GM19328 (cell line): Measurements from ENCODE around the gene PCDHGA1.
A peak's percentile ranks its signal among the peaks of the same experiment; 100 is the strongest.

ENCODE experiments used
- ATAC-seq: cut with Tn5 transposase; IDR thresholded peaks from one replicate; pipeline ENCODE4 v1.9.1; 2021; ENCODE audit warnings: mild to moderate bottlenecking, moderate library complexity; ENCODE audit not compliant: unreplicated experiment

Gene PCDHGA1

DNA sequence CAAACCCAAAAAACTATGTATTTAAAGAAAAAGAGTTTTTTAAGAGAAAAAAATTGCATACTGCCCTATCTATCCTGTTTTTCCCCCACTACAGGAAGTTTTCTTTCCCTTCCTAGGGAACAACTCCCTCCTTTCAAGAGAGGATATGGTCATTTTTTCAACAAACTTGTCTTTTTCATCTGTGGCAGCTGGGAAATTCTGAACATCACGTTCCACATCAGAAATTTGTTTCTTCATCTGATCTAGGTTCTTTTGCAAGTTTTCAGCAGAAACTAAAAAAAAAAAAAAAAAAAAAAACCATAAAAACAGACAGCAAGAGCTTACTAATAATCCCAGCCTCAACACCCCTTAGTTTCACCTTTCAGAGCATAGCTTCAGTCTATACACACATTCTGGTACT, 197.1 kb downstream of the PCDHGA1 start:
- ATAC-seq: no peak

DNA sequence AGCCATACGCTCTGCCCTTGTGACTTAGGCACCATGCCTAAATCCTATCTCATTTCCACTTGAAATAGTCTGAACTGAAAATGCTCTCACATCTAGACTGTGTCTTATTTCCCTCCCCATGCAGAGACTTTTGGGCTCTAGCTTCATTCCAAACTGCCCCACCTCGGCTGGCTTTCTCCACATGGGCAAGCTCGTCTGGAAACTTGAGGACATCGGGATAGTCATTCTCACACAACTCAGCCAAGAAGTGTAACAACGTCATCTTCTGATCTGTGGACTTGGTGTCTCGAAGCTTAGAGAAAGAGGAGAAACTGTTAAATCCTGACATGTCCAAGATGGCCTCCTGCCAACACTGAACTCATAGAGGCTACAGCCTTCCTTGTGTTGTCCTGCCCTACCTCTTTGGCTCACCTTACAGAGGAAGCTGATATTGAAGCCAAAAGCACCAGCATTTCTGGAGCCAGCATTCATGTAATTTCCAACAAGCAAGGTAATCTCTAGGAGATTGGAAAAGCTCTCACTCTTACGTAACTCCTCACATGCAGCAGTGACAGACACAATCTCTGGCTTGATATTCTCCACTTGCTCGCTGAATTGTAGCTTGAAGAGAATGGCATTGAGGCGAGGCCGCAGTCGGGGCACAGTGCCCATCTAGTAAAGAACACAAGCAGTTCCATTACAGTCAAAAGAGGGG, 198.1 kb downstream of the PCDHGA1 start:
- no peak for ATAC-seq

DNA sequence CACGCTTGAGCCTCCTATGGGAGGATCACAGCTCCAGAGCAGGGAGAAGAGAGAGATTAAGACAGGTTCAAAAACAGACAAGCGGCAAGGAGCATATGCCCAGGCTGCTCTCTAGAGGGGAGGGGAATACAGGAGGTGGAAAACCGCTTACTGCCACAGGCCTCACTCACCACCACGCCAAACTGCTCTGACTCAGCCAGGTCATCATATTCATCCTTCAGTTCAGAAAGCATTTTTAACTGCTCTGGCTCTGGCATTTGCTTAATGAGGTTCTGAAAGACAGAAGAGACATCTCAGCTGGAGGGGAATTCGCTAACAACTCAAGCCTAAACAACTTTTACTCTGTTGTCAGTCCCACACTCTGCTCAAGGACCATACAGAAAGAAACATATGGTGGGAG, 198.7 kb downstream of the PCDHGA1 start:
- ATAC-seq: no peak

DNA sequence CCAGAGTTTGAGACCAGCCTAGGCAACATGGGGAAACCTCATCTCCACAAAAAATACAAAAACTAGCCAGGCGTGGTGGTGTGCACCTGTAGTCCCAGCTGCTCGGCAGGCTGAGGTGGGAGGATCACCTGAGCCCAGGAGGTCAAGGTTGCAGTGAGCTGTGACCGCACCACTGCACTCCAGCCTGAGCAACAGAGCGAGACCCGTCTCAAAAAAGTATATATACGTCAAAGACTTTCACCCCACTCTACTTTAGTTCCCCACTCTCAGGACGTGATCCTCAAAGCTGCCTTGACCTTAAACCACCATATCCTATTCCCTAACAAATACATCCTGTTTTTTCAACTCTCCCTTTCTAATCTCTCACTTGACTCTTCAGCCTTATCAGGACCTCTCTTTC, 199.6 kb downstream of the PCDHGA1 start:
- peak; percentile 53 for ATAC-seq

DNA sequence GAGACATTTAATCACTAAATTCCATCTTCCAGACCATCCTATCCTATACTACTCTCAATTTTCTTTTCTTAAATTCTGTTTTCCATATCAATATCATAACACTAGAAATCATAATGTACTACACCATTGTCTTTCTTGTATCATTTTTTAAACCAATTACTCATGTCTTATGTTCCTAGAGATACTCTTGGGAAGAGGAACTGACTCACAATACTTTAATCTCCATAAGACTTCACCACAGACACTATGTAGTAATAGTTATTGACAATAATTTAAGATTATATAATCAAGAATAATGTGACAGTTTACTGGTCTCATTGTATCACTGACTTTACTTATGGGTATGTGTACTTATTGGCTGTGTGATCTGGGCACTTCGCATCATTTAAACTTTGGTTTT, 202.4 kb downstream of the PCDHGA1 start:
- ATAC-seq: no peak

DNA sequence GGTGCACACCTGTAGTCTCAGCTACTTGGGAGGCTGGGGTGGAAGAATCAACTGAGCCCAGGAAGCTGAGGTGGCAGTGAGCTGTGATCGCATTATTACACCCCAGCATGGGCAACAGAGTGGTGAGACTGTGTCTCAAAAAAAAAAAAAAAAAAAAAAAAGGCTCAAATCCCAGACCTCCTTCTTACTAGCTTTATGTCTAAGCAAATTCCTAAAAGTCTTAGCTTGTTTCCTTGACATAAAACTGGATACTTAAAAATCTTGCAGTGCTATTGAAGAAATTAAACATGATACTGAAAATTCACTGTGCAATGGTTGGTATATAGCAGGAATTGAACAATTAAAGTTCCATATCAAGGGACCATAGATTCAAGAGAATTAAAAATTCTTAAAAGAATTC, 203.6 kb downstream of the PCDHGA1 start:
- no peak for ATAC-seq

DNA sequence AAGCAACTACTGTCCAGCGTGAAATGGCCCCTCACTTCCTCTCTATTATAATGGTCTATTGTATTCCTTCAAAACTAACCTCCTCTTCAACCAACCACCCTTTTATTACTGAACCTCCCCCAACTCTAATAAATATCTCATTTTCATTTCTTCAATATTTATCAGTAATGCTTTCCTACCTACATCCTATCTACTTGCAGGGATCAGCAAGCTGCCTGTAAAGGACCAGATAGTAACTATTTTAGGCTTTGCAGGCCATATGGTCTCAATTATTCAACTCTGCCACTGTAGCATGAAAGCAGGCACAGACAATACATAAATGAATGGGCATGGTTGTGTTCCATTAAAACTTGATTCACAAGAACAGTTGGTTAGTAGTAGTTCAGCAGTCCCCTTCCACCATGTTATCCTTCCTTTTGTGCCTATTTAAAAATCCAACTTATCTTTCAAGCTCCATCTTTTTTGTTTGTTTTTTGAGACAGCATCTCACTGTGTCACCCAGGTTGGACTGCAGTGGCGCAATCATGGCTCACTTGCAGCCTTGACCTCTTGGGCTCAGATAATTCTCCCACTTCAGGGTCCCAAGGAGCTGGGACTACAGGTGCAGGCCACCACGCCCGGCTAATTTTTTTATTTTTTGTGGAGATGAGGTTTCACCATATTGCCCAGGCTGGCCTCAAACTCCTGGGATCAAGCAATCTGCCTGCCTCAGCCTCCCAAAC, 204.3 kb downstream of the PCDHGA1 start:
- ATAC-seq: no peak

DNA sequence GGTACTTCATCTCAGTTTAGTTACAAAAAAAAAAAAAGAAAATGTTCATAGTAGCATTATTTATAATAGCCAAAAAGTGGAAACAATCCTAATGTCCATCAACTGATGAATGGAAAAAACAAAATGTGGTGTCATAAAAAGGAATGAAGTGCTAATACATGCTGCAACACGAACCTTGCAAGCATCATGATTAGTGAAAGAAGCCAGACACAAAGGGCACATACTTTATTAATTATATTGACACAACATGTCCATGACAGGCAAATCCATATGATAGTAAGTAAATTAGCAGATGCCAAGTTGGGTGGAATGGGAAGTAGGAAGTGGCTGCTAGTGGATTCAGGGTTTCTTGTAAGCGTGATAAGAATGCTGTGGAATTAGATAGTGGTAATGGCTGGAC, 212.7 kb downstream of the PCDHGA1 start:
- ATAC-seq: no peak

DNA sequence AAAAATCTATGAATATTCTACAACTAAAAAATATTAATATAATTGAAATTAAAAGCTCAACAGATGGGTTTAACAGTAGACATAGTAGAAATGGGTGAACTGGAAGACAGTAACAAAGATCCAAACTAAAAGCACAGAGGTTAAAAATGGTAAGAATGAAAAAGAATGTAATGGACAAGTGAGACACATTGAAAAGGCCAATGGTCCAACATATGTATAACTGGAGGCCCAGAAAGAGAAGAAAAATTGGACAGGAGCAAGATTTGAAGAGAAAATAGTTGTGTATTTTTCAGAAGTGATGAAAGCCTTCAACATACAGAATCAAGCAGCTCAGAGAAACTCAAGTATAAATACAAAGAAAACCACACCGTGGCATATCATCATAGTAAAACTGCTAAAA, 217.2 kb downstream of the PCDHGA1 start:
- no peak for ATAC-seq

DNA sequence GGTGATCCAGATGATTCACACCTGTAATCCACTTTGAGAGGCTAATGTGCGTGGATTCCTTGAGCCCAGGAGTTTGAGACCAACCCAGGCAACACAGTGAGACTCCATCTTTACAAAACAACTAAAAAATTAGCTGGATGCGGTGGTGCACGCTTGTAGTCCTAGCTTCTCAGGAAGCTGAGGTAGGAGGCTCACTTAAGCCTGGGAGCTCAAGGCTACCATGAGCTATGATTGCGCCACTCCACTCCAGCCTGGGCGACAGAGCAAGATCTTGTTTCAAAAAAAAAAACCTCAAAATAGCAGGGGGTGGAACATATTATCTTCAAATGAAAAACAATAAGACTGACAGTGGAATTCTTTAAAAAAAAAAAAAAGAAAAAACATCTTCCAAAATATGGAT, 217.6 kb downstream of the PCDHGA1 start:
- ATAC-seq: no peak

DNA sequence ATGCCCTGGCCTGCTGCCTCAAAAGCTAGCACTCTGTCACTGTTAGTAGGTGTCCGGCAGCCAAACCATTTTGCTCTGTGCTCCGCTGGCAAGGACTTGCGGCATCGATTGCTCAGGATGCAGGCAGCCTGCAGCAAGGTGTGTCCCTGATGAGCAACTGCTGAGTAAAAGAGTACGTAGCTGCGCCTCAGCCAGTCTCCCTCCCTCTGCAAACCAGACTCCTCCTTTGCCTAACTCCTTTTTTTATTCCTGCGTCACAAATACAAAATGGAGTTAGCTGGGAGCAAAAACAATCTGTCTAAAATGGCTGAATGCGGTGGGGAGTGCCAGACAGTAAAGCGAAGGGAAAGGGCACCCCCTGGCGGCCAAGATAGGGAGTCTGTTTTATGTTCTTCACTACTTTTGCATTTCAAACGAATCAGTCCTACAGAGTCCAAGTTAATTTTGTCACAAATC, 227.4 kb downstream of the PCDHGA1 start:
- peak; percentile 66 for ATAC-seq

DNA sequence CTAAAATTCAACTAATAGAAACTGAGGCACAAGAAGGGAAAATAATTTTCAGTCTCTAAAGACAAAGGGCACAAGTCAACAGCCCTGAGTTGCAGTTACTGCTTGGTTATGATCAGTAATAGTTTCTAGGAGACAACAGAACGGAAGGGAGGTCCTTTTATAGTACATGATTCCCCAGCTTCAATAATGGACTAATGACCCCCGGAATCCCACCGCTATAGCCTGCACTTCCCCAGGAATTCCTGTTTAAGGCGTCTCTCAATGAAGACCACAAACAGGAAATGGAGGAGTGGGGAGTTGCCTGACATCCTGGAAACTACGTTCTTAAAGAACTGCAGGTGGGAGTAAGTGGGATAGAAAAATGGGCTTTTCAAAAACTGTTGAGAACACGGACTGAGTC, 227.8 kb downstream of the PCDHGA1 start:
- ATAC-seq: peak; percentile 25

DNA sequence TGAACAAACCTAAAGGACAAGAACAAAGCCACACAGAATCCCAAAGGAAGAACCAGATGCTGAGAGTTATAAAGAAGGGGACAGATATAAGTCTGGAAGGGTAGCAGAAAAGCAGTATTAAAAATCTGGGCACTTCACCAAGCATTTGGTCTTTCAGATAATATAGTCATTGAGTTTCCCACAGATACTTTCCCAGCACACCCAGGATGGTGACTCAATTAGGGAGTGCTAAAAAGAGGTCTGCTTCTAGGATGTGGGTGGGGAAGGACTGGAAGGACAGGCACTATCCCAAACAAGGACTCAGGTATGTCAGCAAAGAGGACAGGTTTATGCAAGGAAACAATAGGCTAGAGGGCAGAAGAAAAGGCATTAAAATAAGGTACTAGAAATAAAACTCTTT, 229.1 kb downstream of the PCDHGA1 start:
- no peak for ATAC-seq

DNA sequence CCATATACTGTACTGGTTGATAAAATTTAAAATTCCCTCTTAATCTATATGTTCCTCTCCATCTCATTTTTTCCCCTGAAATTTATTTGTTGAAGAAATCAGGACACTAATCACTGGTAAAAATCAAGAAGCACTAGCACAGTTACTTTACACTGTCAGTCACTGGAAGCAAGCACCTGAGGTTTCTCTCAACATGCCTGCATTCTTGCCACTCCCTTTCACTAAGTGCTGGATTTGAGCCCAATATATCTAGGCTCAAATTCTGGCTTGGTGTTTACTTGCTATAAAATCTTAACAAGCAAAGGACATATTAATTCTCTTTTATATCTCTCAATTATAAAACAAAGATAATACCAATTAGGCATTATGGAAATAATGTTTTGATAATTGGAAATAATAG, 229.8 kb downstream of the PCDHGA1 start:
- ATAC-seq: no peak

DNA sequence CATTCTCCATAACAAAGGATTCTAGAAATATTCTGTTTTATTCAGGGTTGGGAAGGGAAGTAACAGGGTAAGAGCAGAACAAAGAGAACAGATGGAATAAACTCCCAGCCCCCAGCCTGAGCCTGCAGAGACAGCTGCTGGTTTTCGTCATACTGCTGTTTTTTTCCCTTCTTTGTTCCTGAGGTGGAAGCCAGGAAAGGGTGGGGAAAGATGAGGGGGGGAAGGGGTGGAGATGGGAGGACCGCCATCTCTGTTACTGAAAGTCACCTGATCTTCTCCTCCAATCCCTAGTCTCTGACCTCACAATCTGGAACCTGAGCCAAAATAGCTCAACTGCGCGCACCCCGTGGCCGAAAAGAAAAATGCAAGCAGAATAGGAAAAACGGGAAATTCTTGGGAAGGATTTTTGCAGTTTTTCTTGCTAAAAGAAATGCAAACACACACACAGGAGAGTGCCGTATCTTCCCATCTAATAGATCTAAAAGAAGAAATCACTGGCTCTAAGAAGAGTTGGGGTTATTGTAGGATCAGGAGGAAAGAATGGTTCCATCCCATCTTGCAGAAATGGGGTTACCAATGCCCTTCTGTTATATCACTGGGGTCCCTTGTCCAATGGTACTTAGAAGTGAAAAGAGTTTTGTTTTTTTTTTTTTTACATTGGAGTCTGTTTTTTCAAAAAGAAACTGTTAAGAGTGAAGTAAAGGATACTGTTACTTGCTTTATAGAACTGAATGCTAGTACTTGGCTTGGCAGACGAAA, 230.6 kb downstream of the PCDHGA1 start:
- no peak for ATAC-seq
